HEK293T (cell line): ENCODE data around the gene PRR7.
A peak's percentile ranks its signal among the peaks of the same experiment; 100 is the strongest.

Experiments
- CTCF ChIA-PET: fragments of 350-600 bp; formaldehyde crosslinking; extraction: SDS; loops from one replicate; lab custom pipeline; 2021; ENCODE audit warnings: antibody characterized with exemption, inconsistent platforms; lab: Yijun Ruan, JAX
- POLR2A ChIA-PET: fragments of 350-600 bp; formaldehyde crosslinking; extraction: SDS; loops from one replicate; lab custom pipeline; 2020; ENCODE audit warnings: antibody characterized with exemption, inconsistent platforms; lab: Yijun Ruan, JAX
- DNase-seq: peaks from one replicate; pipeline ENCODE4 v3.0.0; 2012; ENCODE audit warnings: mixed read lengths; ENCODE audit errors: extremely low spot score
- ARNT ChIP-seq: fragments of 450-650 bp; IDR thresholded peaks from 2 replicates; pipeline ENCODE4 v1.6.1; 2017; ENCODE audit warnings: mild to moderate bottlenecking
- BHLHE40 ChIP-seq: fragments of 450-650 bp; IDR thresholded peaks from 2 replicates; pipeline ENCODE4 v1.6.1; 2016; ENCODE audit warnings: mild to moderate bottlenecking, moderate library complexity, borderline replicate concordance
- CTBP1 ChIP-seq: fragments of 450-650 bp; IDR thresholded peaks from 2 replicates; pipeline ENCODE4 v1.6.1; 2016; ENCODE audit warnings: borderline replicate concordance
- ELF4 ChIP-seq: fragments of 450-650 bp; IDR thresholded peaks from 2 replicates; pipeline ENCODE4 v1.6.1; 2017; ENCODE audit warnings: antibody characterized with exemption
- FOXA1 ChIP-seq: fragments of 450-650 bp; IDR thresholded peaks from 2 replicates; pipeline ENCODE4 v1.6.1; 2016; ENCODE audit warnings: mild to moderate bottlenecking
- FOXK2 ChIP-seq: fragments of 450-650 bp; IDR thresholded peaks from 2 replicates; pipeline ENCODE4 v1.6.1; 2016; ENCODE audit warnings: mild to moderate bottlenecking
- FOXM1 ChIP-seq: fragments of 450-650 bp; IDR thresholded peaks from 2 replicates; pipeline ENCODE4 v1.6.1; 2017; ENCODE audit warnings: mild to moderate bottlenecking, borderline replicate concordance
- HDGF ChIP-seq: fragments of 450-650 bp; IDR thresholded peaks from 2 replicates; pipeline ENCODE4 v1.6.1; 2017; ENCODE audit warnings: antibody characterized with exemption, borderline replicate concordance
- L3MBTL2 ChIP-seq: fragments of 450-650 bp; conservative IDR thresholded peaks from 2 replicates; pipeline ENCODE4 v1.6.1; 2016; ENCODE audit warnings: mild to moderate bottlenecking
- LEF1 ChIP-seq: fragments of 450-650 bp; IDR thresholded peaks from 2 replicates; pipeline ENCODE4 v1.6.1; 2017; ENCODE audit warnings: mild to moderate bottlenecking, borderline replicate concordance
- NFRKB ChIP-seq: fragments of 450-650 bp; IDR thresholded peaks from 2 replicates; pipeline ENCODE4 v1.6.1; 2016; ENCODE audit warnings: mild to moderate bottlenecking, moderate library complexity
- SP1 ChIP-seq: fragments of 450-650 bp; IDR thresholded peaks from 2 replicates; pipeline ENCODE4 v1.6.1; 2017
- SUZ12 ChIP-seq: fragments of 450-650 bp; IDR thresholded peaks from 2 replicates; pipeline ENCODE4 v1.6.1; 2016; ENCODE audit warnings: mild to moderate bottlenecking
- TARDBP ChIP-seq: fragments of 450-650 bp; IDR thresholded peaks from 2 replicates; pipeline ENCODE4 v1.6.1; 2016
- ZNF384 ChIP-seq: fragments of 450-650 bp; IDR thresholded peaks from 2 replicates; pipeline ENCODE4 v1.6.1; 2016
- TF ChIP-seq, protein P1 (sequence below): fragments of 450-650 bp; IDR thresholded peaks from 2 replicates; pipeline ENCODE4 v1.6.1; 2016

PRR7 gene

GRCh38 chr5:177450667-177451424 is 4.2 kb downstream of the PRR7 start:
- ChIA-PET CTCF (interaction anchor here (0.5 to 1.2 kb wide), 2 partner anchors 60 to 69 kb away, joined by 4 read pairs; no protein-coding TSS in a partner anchor), POLR2A (interaction anchor here (0.7 to 3.0 kb wide), 3 partner anchors 24 to 60 kb away, joined by 3 to 11 read pairs (median 5); partner anchors contain the start of gene GRK6)
- TF ChIP-seq LEF1, result no peak
- TF ChIP-seq FOXM1, result no peak
- TF ChIP-seq SUZ12, result no peak
- no peak for TF ChIP-seq ARNT
- no peak for TF ChIP-seq L3MBTL2
- no peak for TF ChIP-seq FOXA1
- no peak for TF ChIP-seq TARDBP
- TF ChIP-seq FOXK2, result no peak
- TF ChIP-seq SP1, result no peak
- no peak for TF ChIP-seq ZNF384
- no peak for TF ChIP-seq NFRKB
- no peak for TF ChIP-seq BHLHE40
- TF ChIP-seq ELF4, result no peak
- no peak for TF ChIP-seq HDGF
- no peak for TF ChIP-seq CTBP1
- TF ChIP-seq, protein P1, sequence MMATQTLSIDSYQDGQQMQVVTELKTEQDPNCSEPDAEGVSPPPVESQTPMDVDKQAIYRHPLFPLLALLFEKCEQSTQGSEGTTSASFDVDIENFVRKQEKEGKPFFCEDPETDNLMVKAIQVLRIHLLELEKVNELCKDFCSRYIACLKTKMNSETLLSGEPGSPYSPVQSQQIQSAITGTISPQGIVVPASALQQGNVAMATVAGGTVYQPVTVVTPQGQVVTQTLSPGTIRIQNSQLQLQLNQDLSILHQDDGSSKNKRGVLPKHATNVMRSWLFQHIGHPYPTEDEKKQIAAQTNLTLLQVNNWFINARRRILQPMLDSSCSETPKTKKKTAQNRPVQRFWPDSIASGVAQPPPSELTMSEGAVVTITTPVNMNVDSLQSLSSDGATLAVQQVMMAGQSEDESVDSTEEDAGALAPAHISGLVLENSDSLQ, result no peak
- DNase-seq, result no peak

DNA sequence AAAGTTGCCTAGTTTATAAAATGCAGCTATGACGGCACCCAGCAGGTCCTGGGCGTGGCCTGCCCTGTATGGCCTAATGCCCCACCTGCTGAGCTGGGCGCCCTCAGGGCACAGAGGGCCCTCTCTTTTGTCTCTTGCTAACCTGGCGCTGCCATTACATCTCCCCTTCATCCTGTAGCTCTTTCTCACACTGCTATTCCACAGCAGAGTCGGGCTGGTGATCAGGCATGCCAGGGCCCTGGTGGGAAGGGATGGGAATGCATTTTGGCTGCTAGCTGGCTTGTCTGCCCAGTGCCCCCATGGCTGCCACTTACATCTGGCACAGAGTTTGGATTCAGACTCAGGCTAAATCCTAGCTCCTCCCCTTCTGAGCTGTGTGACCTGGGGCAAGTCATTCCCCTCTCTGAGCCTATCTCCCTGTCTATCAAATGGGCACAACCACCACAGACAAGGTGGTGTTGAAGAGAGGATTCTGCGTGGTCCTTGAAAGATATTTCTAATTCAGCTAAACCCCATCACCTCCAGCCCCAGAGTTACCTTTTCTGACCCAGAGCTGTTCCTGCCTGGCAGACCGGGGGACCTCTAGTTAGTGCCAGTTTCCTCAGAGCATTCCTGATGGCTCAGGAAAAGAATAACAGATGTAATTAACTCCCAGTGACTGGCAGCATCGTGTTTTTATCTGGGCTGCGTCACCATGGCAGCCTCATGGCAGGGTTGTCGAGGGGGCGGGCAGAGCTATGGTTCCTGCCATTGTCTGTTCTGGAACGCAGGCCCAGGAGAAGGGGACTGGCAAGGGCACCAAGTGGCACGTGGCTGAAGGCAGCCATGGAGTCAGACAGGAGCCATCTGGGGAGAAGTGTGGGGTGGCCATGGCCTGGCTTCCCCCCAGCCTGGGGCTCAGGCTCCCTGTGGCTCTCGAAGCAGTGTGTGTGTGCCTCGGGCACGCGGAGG is 6.3 kb downstream of the PRR7 start:
- TF ChIP-seq SP1 (no peak), FOXA1 (no peak), SUZ12 (no peak), ELF4 (no peak), BHLHE40 (no peak), FOXK2 (no peak), ZNF384 (no peak)
- TF ChIP-seq, protein P1, result no peak; the same call in 1 of the 2 replicates
- ChIA-PET POLR2A (interaction anchor here (0.8 to 3.9 kb wide), 8 partner anchors 8 to 101 kb away, joined by 3 to 32 read pairs (median 6); partner anchors contain the start of genes GRK6, LMAN2, PDLIM7 and PRR7), CTCF (interaction anchor here (0.6 to 5.1 kb wide), 4 partner anchors 12 to 63 kb away, joined by 3 to 50 read pairs (median 9); no protein-coding TSS in a partner anchor)
- DNase-seq, result no peak

GRCh38 chr5:177453852-177454396 is 7.3 kb downstream of the PRR7 start:
- ChIA-PET POLR2A (interaction anchor here (1.3 to 3.9 kb wide), 9 partner anchors 9 to 75 kb away, joined by 3 to 34 read pairs (median 11); partner anchors contain the start of genes PDLIM7 and PRR7), CTCF (interaction anchor here (0.6 to 5.1 kb wide), 11 partner anchors 8 to 144 kb away, joined by 3 to 50 read pairs (median 6); partner anchors contain the start of gene PDLIM7)
- TF ChIP-seq BHLHE40 (no peak), SUZ12 (no peak), ARNT (no peak), CTBP1 (no peak), FOXM1 (no peak), HDGF (no peak), TARDBP (no peak), FOXA1 (no peak), LEF1 (no peak), ZNF384 (no peak), FOXK2 (no peak)
- TF ChIP-seq, protein P1, result no peak
- peak; percentile 39 for DNase-seq

DNA sequence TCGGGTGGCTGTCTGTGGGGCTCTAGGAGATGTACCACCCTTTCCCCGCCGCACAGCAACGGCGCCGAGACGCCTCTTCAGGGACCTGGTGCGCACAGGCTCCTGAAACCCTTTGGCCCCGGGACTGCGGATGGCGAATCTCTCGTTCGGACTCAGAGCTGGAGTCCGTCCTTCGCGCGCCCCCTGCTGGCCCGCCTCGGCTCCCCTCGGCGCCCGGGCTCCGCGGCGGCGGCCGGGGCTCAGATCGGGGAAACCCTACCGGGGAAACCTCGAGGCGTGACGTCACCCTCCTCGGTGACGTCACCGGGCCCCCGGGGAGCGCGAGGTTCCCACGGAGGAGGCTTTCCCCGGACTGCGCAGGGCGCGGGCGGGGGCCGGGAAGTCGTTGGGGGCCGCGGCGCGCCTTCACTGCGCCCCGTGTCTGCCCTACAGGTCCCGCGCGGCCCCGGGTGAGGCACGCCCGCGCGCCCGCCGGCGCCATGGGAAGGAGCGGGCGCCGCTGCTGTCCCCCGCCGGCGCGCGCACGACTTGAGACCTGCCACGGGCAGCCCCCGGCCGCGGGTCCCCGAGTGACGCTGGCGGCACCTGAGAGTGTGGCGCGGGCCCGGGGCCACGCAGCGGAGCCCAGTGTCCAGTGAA is 7.9 kb downstream of the PRR7 start:
- peak; percentile 96 for DNase-seq
- ChIA-PET POLR2A (interaction anchor here (1.0 to 3.9 kb wide), 18 partner anchors 8 to 144 kb away, joined by 3 to 34 read pairs (median 6); partner anchors contain the start of genes GRK6, LMAN2, PDLIM7 and PRR7), CTCF (interaction anchor here (0.6 to 5.1 kb wide), 19 partner anchors 9 to 341 kb away, joined by 3 to 50 read pairs (median 5); partner anchors contain the start of gene PDLIM7)
- peak; percentile 67 for TF ChIP-seq ARNT
- no peak for TF ChIP-seq SP1
- no peak for TF ChIP-seq TARDBP
- TF ChIP-seq BHLHE40, result no peak
- peak; percentile 94 for TF ChIP-seq LEF1
- TF ChIP-seq NFRKB, result no peak
- TF ChIP-seq ELF4, result no peak
- no peak for TF ChIP-seq FOXA1
- no peak for TF ChIP-seq SUZ12
- no peak for TF ChIP-seq FOXK2
- TF ChIP-seq, protein P1, result no peak
- no peak for TF ChIP-seq HDGF
- TF ChIP-seq CTBP1, result no peak
- TF ChIP-seq L3MBTL2, result no peak
- TF ChIP-seq ZNF384, result no peak
- TF ChIP-seq FOXM1, result peak; percentile 59; the same call in 1 of the 2 replicates
